Fibroblast of the aortic adventitia (primary cell): Measurements from ENCODE around the gene FRY. TPM values are rescaled to one million over a fixed set of nuclear protein-coding genes. Genes with fewer than 3 reads are reported as not detected.

Experiments
- DNase-seq: peaks from one replicate; pipeline ENCODE4 v3.0.0-alpha.2; 2010; ENCODE audit warnings: low read depth
- H3K4me3 ChIP-seq: 2 replicates; pipeline ENCODE4 v1.5.1; 2011; ENCODE audit warnings: low read depth, mild to moderate bottlenecking, control low read depth, low read length, moderate library complexity
- total RNA-seq: library from RNA; depleted of rRNA; stranded (reverse); fragments of >200 nt; gene quantifications from 2 replicates; pipeline ENCODE4 v1.2.3, GENCODE V29; 2012; ENCODE audit warnings: low replicate concordance
- TF ChIP-seq, protein P1 (sequence below): IDR thresholded peaks from 2 replicates; pipeline ENCODE4 v1.5.1; 2011; ENCODE audit warnings: mild to moderate bottlenecking, low read length, control low read depth, inconsistent platforms; ENCODE audit not compliant: insufficient read depth

Gene FRY
- total RNA-seq, 1 donor: 4.3 TPM

DNA sequence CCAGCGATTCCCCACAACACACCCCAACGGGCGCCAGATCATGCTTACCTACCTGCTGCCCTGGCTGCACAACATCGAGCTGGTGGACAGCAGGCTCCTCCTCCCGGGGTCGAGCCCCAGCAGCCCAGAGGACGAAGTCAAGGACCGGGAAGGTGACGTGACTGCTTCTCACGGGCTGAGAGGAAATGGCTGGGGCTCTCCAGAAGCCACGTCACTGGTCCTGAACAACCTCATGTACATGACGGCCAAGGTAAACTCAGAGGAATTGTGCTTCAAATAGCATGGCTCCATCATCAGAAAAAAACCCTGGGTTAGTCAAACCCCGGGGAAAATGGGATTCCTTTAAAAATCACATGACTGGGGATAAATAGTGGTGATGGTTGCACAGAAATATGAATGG lies 177.3 kb downstream of the FRY start:
- TF ChIP-seq, protein P1, sequence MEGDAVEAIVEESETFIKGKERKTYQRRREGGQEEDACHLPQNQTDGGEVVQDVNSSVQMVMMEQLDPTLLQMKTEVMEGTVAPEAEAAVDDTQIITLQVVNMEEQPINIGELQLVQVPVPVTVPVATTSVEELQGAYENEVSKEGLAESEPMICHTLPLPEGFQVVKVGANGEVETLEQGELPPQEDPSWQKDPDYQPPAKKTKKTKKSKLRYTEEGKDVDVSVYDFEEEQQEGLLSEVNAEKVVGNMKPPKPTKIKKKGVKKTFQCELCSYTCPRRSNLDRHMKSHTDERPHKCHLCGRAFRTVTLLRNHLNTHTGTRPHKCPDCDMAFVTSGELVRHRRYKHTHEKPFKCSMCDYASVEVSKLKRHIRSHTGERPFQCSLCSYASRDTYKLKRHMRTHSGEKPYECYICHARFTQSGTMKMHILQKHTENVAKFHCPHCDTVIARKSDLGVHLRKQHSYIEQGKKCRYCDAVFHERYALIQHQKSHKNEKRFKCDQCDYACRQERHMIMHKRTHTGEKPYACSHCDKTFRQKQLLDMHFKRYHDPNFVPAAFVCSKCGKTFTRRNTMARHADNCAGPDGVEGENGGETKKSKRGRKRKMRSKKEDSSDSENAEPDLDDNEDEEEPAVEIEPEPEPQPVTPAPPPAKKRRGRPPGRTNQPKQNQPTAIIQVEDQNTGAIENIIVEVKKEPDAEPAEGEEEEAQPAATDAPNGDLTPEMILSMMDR: no peak
- DNase-seq: no peak

DNA sequence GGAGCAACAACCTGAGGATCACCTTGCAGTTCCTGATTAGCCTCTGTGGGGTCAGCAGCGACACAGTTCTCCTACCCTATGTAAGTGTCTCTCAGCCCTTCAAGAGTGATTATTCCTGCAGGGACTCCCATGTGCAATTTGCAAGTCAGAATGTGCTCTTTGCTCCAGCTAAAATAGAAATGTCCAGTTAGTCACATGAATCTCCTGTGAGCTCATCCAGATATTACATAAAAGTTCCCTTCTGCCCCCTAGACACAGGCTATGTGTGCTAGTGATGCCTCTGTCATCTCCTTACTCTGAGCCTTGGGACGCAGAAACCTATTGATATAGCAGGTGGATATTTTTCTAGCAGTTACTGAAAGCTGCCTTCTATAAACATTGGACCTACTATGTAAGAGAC lies 178.1 kb downstream of the FRY start:
- no peak overlapping the region for H3K4me3 ChIP-seq
- TF ChIP-seq, protein P1: no peak
- no peak for DNase-seq

More for the DNA sequence above, 177.3 kb downstream of the FRY start:
- no peak overlapping the region for H3K4me3 ChIP-seq

DNA sequence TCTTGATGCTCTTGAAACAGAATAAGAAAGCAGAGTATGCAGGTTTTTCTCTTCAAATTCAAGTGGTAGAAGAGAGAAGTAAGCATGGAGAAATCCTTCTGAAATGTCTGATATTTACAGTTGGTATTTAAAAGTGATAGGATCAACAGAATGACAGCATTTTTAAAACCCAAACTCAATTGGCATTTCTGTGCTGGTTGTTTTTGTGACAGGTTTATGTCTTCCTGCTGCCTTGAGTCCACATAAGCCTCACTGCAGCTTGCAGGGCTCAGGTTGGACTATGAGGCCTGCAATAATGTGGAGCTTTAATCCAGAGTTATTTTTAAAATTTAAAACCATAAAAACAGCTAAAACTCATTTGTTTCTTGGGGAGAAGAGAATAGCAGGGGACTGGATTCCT lies 178.5 kb downstream of the FRY start:
- H3K4me3 ChIP-seq: no peak overlapping the region
- TF ChIP-seq, protein P1: no peak
- DNase-seq: no peak

DNA sequence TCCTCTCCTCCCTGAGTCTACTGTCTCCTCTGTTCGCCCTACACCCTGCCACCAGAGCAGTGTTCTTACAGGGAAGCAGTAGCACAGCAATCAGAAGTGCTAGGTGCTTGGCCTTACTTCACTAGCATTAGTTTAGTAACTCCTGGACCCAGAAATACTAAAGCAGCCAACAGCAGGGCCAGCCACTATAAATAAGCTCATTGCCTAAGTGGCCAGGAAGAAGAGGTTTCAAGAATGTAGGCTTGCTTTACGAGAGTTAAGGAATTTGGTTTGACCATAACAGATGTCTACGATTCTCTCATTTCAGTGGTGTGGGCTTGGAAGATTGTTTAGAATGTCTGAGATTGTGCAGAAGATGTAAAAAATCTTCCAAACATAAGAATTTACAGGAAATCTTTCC lies 180.2 kb downstream of the FRY start:
- no peak overlapping the region for H3K4me3 ChIP-seq
- TF ChIP-seq, protein P1: no peak
- peak; percentile 95 for DNase-seq

DNA sequence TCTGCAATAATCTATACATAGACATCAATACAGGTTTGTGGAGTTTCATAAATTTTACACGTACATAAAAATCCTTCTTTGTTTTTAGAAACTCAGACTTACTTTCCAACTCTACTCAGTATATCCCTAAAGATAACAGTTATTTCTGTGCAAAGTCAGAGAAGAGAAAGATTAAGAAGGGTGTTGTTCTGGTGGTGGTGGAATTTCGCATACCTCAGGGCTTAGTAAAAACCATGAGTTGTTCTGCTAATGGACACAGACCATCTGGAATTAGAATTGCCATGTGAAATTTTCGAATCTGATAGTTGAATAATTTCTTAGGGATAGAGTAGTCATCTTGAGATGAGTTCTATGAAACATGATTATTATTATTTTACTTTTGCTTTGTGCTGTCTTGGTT lies 180.8 kb downstream of the FRY start:
- TF ChIP-seq, protein P1: no peak
- DNase-seq: peak; percentile 91
- H3K4me3 ChIP-seq: no peak overlapping the region

DNA sequence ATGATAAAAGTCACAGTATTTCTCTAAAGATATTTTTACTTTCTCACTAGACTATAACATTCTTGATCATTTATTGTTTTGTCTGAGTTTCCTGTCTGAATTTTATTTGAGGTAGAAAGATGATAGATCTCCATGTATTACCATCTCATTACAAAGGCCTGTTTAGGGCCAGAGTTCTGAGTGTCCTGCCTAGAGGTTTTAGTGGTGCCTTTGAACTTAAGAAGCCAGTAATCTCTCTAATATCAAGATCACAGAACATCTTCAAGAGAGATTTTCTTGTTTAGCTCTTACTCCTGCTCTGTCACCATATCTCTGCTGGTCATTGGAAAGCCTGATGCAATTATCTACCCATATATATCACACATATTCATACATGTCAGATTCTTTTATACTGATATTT lies 182.1 kb downstream of the FRY start:
- TF ChIP-seq, protein P1: no peak
- no peak for DNase-seq
- no peak overlapping the region for H3K4me3 ChIP-seq

DNA sequence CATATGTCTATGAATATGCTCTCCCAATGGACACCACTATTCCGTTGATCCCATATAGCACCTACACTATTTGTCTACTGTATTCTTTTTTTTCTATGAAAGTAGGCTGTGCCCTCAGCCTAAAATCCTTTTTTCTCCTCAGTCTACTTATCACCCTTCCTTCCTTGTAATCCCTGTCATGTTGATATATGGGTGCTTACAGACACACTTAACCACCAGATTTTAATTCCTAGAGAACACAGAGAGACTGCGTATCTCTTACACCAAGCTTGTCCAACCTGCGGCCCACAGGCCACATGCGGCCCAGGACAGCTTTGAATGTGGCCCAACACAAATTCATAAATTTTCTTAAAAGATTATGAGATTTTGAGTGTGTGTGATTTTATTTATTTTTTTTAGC lies 182.5 kb downstream of the FRY start:
- no peak for DNase-seq
- H3K4me3 ChIP-seq: no peak overlapping the region
- TF ChIP-seq, protein P1: no peak
